BLaER1 treated with 17β-estradiol and CSF1 and Interleukin-3, amounts not matched to agents 10 nM and 100 nM (cell line): ENCODE measurements around the gene AP3B1.
"Not testable (repeated sequence)": the region's sequence is repeated elsewhere in the genome, so short reads cannot be mapped to it uniquely, and the experiment has no call there.

Experiments
- H3K27ac ChIP-seq, 11 experiments: shearing (Covaris generic); formaldehyde crosslinking; 2 replicates each; pipeline ENCODE4 v1.8.1; 2022
- H3K27me3 ChIP-seq, 11 experiments: shearing (Covaris generic); formaldehyde crosslinking; 2 replicates each; pipeline ENCODE4 v1.8.1; 2022
- H3K36me3 ChIP-seq, 11 experiments: shearing (Covaris generic); formaldehyde crosslinking; 2 replicates each; pipeline ENCODE4 v1.8.1; 2022
- H3K4me1 ChIP-seq, 10 experiments: shearing (Covaris generic); formaldehyde crosslinking; 2 replicates each; pipeline ENCODE4 v1.8.1; 2022
- H3K4me2 ChIP-seq, 11 experiments: shearing (Covaris generic); formaldehyde crosslinking; 2 replicates each; pipeline ENCODE4 v1.8.1; 2022
- H3K4me3 ChIP-seq, 10 experiments: shearing (Covaris generic); formaldehyde crosslinking; 2 replicates each; pipeline ENCODE4 v1.8.1; 2022
- H3K9ac ChIP-seq, 11 experiments: shearing (Covaris generic); formaldehyde crosslinking; 2 replicates each; pipeline ENCODE4 v1.8.1; 2022
- H3K9me3 ChIP-seq, 11 experiments: shearing (Covaris generic); formaldehyde crosslinking; replicated peaks in 1 of 11; 2 replicates each; pipeline ENCODE4 v1.8.1; 2022
- H4K20me1 ChIP-seq, 11 experiments: shearing (Covaris generic); formaldehyde crosslinking; 2 replicates each; pipeline ENCODE4 v1.8.1; 2022
- Cebpa-rat ChIP-seq, 11 experiments: shearing (Covaris generic); IDR thresholded peaks; 2 replicates each; pipeline ENCODE4 v1.8.1; 2022

AP3B1 gene

DNA sequence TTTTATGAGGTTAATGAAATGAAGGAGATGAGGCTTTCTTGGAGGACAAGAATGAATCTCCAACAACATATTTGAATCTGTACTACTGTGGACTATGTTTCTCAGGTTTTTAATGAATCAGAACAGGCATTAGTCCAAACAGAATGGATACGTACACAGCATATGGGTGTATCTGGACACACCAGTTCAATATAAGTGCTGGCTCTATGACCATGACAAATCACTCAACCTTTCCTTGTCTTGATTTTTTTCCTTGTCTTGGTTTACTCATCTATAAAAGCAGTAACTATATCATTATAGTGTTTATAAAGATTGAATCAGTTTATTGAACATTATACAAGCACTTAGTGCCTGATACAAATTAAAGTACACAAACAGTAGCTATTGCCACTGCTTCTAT is 104.1 kb downstream of the AP3B1 start:
- Histone ChIP-seq H3K9me3 (peaks cover 10 to 22% (median 19%) of the 10 kb centered on the region in 11 experiments), H3K9ac (no peak overlapping the region), H4K20me1 (peaks cover 0 to 35% (median 0%) of the 10 kb centered on the region in 11 experiments; a peak in 3 of 22 replicates), H3K4me2 (no peak overlapping the region), H3K4me1 (peaks cover 0 to 4% (median 0%) of the 10 kb centered on the region in 10 experiments; a peak in 3 of 20 replicates), H3K36me3 (peaks cover 18 to 54% (median 28%) of the 10 kb centered on the region in 11 experiments; a peak in 21 of 22 replicates), H3K27ac (no peak overlapping the region), H3K27me3 (no peaks in the 10 kb centered on the region), H3K4me3 (no peak overlapping the region)
- no peak for TF ChIP-seq Cebpa-rat (IDR thresholded peaks at IDR 0.05)

DNA sequence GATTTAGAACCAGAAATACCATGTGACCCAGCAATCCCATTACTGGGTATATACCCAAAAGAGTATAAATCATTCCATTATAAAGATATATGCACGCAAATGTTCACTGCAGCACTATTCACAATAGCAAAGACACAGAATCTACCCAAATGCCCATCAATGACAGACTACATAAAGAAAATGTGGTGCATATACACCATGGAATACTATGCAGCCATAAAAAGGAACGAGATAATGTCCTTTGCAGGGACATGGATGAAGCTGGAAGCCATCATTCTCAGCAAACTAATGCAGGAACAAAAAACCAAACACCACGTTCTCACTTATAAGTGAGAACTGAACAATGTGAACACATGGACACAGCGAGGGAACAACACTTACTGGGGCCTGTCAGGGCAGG is 105.8 kb downstream of the AP3B1 start:
- peaks cover 0 to 37% (median 0%) of the 10 kb centered on the region in 11 experiments; a peak in 3 of 22 replicates for H4K20me1 ChIP-seq
- peaks cover 0 to 12% (median 0%) of the 10 kb centered on the region in 10 experiments; a peak in 4 of 20 replicates for H3K4me1 ChIP-seq
- not testable (repeated sequence) for H3K9ac ChIP-seq, H3K4me2 ChIP-seq, H3K4me3 ChIP-seq, H3K27me3 ChIP-seq, H3K27ac ChIP-seq
- H3K9me3 ChIP-seq = peaks cover 10 to 22% (median 19%) of the 10 kb centered on the region in 11 experiments
- peaks cover 18 to 51% (median 24%) of the 10 kb centered on the region in 11 experiments; a peak in 21 of 22 replicates for H3K36me3 ChIP-seq

DNA sequence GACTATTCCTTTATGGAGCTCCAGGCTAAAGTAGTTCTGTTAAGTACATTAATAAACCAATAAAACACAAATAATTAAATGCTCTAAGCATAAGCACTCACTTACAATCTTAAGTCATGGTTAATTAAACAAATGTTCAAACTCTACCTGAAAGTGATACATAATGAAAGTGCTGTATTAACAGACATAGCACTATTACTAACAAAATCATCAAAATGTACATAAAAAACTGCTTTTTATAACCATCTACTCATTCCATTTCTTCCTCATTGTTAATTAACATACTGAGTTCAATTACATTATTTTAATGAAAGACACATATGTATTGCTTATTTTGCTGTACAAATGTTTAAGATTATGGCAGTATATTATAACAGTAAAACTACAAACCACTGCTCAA is 107.3 kb downstream of the AP3B1 start:
- H4K20me1 ChIP-seq = peaks cover 0 to 44% (median 0%) of the 10 kb centered on the region in 11 experiments; a peak in 3 of 22 replicates
- H3K36me3 ChIP-seq = peaks cover 25 to 56% (median 31%) of the 10 kb centered on the region in 11 experiments
- no peak overlapping the region for H3K4me2 ChIP-seq
- H3K9me3 ChIP-seq = peaks cover 10 to 22% (median 19%) of the 10 kb centered on the region in 11 experiments
- no peaks in the 10 kb centered on the region for H3K27me3 ChIP-seq
- peaks cover 0 to 12% (median 0%) of the 10 kb centered on the region in 10 experiments; a peak in 4 of 20 replicates for H3K4me1 ChIP-seq
- no peak overlapping the region for H3K9ac ChIP-seq
- no peak overlapping the region for H3K4me3 ChIP-seq
- TF ChIP-seq Cebpa-rat (IDR thresholded peaks at IDR 0.05) = no peak
- H3K27ac ChIP-seq = no peak overlapping the region

DNA sequence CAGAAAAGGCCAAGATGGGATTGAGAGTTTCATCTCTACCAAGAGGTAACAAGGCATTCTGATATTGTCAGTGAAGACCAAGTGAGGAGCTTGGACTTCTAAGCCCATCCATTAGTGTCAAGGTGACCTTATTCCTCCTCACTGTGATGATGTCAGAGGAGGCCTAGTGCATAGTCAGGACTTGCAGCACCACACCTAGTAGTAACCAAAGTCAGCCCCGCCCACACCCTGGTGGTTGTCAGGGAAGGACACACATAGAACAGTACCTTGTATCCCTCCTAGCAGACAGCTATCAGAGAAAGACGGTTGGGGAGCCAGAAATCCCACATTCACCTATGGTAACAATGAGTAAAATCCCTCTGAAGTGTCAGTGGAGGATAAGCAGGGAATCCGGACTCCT is 111.7 kb downstream of the AP3B1 start:
- Histone ChIP-seq H3K9me3 (peaks cover 0 to 8% (median 4%) of the 10 kb centered on the region in 11 experiments; a peak in 14 of 22 replicates), H3K27ac (no peak overlapping the region), H4K20me1 (peaks cover 0 to 46% (median 0%) of the 10 kb centered on the region in 11 experiments; a peak in 3 of 22 replicates), H3K9ac (no peak overlapping the region), H3K4me1 (peaks cover 0 to 12% (median 0%) of the 10 kb centered on the region in 10 experiments; a peak in 4 of 20 replicates), H3K4me3 (no peak overlapping the region), H3K4me2 (no peak overlapping the region), H3K27me3 (no peaks in the 10 kb centered on the region), H3K36me3 (peaks cover 34 to 58% (median 46%) of the 10 kb centered on the region in 11 experiments)
- TF ChIP-seq Cebpa-rat (IDR thresholded peaks at IDR 0.05) = no peak

DNA sequence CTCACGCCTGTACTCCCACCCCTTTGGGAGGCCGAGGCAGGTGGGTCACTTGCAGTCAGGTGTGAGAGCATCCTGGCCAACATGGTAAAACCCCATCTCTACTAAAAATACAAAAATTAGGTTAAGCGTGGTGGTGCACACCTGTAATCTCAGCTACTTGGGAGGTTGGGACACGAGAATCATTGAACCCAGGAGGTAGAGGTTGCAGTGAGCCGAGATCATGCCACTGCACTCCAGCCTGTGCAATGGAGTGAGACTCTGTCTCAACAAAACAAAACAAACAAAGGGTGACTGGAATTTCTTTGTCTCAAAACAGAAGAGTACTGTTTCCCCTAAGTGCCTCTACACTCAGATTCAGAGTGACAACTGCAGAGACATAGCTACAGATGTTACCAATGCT is 116.1 kb downstream of the AP3B1 start:
- H3K36me3 ChIP-seq = peaks cover 70 to 97% (median 83%) of the 10 kb centered on the region in 11 experiments
- no peak for TF ChIP-seq Cebpa-rat (IDR thresholded peaks at IDR 0.05)
- H3K4me2 ChIP-seq = no peak overlapping the region

DNA sequence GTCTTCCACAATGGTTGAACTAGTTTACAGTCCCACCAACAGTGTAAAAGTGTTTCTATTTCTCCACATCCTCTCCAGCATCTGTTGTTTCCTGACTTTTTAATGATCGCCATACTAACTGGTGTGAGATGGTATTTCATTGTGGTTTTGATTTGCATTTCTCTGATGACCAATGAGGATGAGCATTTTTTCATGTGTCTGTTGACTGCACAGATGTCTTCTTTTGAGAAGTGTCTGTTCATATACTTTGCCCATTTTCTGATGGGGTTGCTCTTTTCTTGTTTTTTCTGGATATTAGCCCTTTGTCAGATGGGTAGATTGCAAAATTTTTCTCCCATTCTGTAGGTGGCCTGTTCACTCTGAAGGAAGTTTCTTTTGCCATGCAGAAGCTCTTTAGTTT is 124.2 kb downstream of the AP3B1 start:
- H3K36me3 ChIP-seq = peaks cover 52 to 97% (median 75%) of the 10 kb centered on the region in 11 experiments
- H3K27ac ChIP-seq = not testable (repeated sequence)

More for the DNA sequence above, 116.1 kb downstream of the AP3B1 start:
- H3K9me3 ChIP-seq = peaks cover 18 to 24% (median 20%) of the 10 kb centered on the region in 11 experiments
- H3K27ac ChIP-seq = no peak overlapping the region
- H3K27me3 ChIP-seq = no peaks in the 10 kb centered on the region
- no peak overlapping the region for H3K4me3 ChIP-seq
- H3K9ac ChIP-seq = no peak overlapping the region
- peaks cover 0 to 29% (median 0%) of the 10 kb centered on the region in 11 experiments; a peak in 3 of 22 replicates for H4K20me1 ChIP-seq
- no peaks in the 10 kb centered on the region for H3K4me1 ChIP-seq

DNA sequence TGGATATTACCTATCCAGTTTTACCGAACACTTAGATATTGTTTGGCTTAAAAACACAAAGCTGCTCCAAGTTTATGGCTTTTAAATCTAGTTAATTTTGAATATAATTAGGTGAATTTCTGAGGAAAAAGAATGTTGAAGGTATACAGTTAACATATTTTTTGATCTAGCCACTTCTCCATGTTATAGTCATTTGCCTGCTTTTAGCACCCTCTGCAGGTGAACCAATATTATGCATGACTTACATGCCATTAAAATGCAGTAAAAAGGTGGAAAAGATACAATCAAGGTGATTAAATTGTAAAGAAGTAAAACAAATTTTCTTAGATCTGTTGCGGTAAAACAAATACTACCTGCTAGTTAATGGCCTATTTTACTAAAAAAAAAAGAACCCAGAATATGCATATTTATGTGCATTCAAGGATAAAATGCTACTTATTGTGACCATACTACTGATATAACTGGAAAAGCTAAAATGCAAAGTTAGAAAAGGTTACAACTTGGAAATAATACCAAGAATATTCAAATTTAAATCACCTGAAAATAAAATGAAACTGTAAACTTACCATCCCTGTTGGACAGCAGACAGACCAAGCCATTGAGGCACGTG is 132.1 kb downstream of the AP3B1 start:
- Histone ChIP-seq H3K27me3 (no peaks in the 10 kb centered on the region), H3K9ac (no peak overlapping the region), H3K4me2 (no peak overlapping the region), H3K27ac (no peak overlapping the region), H3K9me3 (peaks cover 0 to 3% (median 0%) of the 10 kb centered on the region in 11 experiments; a peak in 1 of 22 replicates), H3K36me3 (peaks cover 36 to 68% (median 50%) of the 10 kb centered on the region in 11 experiments), H3K4me1 (no peaks in the 10 kb centered on the region), H3K4me3 (no peak overlapping the region), H4K20me1 (peaks cover 0 to 7% (median 0%) of the 10 kb centered on the region in 11 experiments; a peak in 1 of 22 replicates)
- TF ChIP-seq Cebpa-rat (IDR thresholded peaks at IDR 0.05) = no peak

More for the DNA sequence above, 124.2 kb downstream of the AP3B1 start:
- H3K9ac ChIP-seq, H4K20me1 ChIP-seq, H3K4me3 ChIP-seq, H3K4me1 ChIP-seq, H3K4me2 ChIP-seq, H3K27me3 ChIP-seq: not testable (repeated sequence)
- peaks cover 45 to 65% (median 53%) of the 10 kb centered on the region in 11 experiments for H3K9me3 ChIP-seq

DNA sequence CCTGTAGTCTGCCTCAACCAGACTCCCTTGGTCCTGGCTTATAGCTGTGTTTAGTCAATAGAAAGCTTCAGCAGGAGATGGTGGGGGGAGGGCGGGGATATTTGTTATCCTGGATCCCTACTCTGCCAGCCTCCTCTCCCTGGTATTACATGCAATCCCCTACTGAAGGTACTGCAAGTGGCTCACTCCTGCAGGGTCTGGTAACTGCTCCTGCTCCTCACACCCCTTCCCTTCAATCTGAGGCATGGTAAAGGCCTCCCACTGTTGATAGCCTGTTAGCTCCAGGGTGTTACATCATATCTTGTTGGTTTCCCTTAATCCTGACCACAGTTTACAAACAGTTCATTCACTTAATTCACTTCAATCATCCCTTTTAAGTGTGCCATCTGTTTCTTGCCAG is 137.5 kb downstream of the AP3B1 start:
- no peak overlapping the region for H3K9ac ChIP-seq
- H3K36me3 ChIP-seq = peaks cover 69 to 86% (median 74%) of the 10 kb centered on the region in 11 experiments

DNA sequence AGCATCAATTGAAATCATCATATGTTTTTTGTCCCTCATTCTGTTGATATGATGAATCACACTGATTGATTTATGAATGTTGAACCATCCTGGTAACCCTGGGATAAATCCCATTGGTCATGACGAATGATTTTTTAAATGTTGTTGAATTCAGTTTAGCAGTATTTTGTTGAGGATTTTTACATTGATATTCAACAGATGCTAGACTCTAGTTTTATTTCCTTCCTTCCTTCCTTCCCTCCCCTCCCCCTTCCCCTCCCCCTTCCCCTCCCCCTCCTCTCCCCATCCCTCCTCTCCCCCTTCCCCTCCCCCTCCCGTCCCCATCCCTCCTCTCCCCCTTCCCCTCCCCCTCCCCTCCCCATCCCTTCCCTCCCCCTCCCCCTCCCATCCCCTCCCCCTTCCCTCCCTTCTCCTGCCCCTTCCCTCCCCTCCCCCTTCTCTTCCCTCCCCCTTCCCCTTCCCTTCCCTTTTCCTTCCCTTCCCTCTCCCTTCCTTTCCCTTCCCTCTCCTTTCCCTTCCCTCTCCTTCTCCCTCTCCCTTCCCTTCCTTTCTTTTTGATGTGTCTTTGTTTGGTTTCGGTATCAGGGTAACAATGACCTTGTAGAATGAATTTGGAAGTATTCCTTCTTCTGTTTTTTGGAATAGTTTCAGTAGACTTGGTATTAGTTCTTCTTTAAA is 142.8 kb downstream of the AP3B1 start:
- no peaks in the 10 kb centered on the region for H3K27me3 ChIP-seq
- no peak overlapping the region for H3K4me2 ChIP-seq
- H3K4me3 ChIP-seq = no peak overlapping the region
- peaks cover 0 to 5% (median 0%) of the 10 kb centered on the region in 11 experiments; a peak in 2 of 22 replicates for H4K20me1 ChIP-seq
- peaks cover 0 to 14% (median 8%) of the 10 kb centered on the region in 11 experiments; a peak in 13 of 22 replicates for H3K9me3 ChIP-seq
- no peaks in the 10 kb centered on the region for H3K4me1 ChIP-seq
- H3K9ac ChIP-seq = no peak overlapping the region
- TF ChIP-seq Cebpa-rat (IDR thresholded peaks at IDR 0.05) = no peak
- peaks cover 63 to 84% (median 69%) of the 10 kb centered on the region in 11 experiments for H3K36me3 ChIP-seq
- H3K27ac ChIP-seq = no peak overlapping the region

More for the DNA sequence above, 137.5 kb downstream of the AP3B1 start:
- H3K9me3 ChIP-seq = peaks cover 0 to 14% (median 8%) of the 10 kb centered on the region in 11 experiments; a peak in 13 of 22 replicates
- H3K27me3 ChIP-seq = no peaks in the 10 kb centered on the region
- no peak overlapping the region for H3K27ac ChIP-seq
- H3K4me3 ChIP-seq = no peak overlapping the region
- TF ChIP-seq Cebpa-rat (IDR thresholded peaks at IDR 0.05) = no peak
- no peaks in the 10 kb centered on the region for H3K4me1 ChIP-seq
- no peaks in the 10 kb centered on the region for H4K20me1 ChIP-seq
- no peak overlapping the region for H3K4me2 ChIP-seq
